GM12878 (cell line): Measurements from ENCODE around the gene OXER1.

Source experiments
- CTCF ChIP-seq, 3 experiments: IDR thresholded peaks in 2 of 3; conservative IDR thresholded peaks in 1 of 3; 2 replicates each; pipeline ENCODE4 v1.5.1; 2011; ENCODE audit warnings: low read depth in 3 of 3, low read length in 3 of 3, mild to moderate bottlenecking in 3 of 3, control low read depth in 2 of 3, moderate library complexity in 2 of 3, inconsistent platforms in 1 of 3, mixed read lengths in 1 of 3; ENCODE audit not compliant: control insufficient read depth in 2 of 3, insufficient read depth in 1 of 3; ENCODE audit errors: extremely low read depth in 1 of 3
- EP300 ChIP-seq, 2 experiments: fragments of 150-350 bp in 1 of 2; IDR thresholded peaks; 2 replicates each; pipeline ENCODE4 v1.6.1; 2011 to 2012; ENCODE audit warnings: low read depth in 2 of 2, low read length in 2 of 2, borderline replicate concordance in 1 of 2, improper control_type of control experiment in 1 of 2, inconsistent platforms in 1 of 2; ENCODE audit not compliant: control insufficient read depth in 1 of 2
- ETV6 ChIP-seq, 2 experiments: fragments of 450-650 bp in 1 of 2; IDR thresholded peaks in 1 of 2; conservative IDR thresholded peaks in 1 of 2; 2 replicates each; pipeline ENCODE4 v1.6.1; 2014; ENCODE audit warnings: antibody characterized with exemption in 1 of 2, borderline replicate concordance in 1 of 2, low read depth in 1 of 2, mild to moderate bottlenecking in 1 of 2, moderate library complexity in 1 of 2
- EZH2 ChIP-seq: IDR thresholded peaks from 2 replicates; pipeline ENCODE4 v1.6.1; 2012; ENCODE audit warnings: low read depth, mild to moderate bottlenecking, control low read depth, inconsistent platforms, low read length, borderline replicate concordance; ENCODE audit not compliant: control insufficient read depth
- MTA3 ChIP-seq: IDR thresholded peaks from 2 replicates; pipeline ENCODE4 v1.6.1; 2012; ENCODE audit warnings: low read length, inconsistent platforms, borderline replicate concordance
- NBN ChIP-seq: fragments of 450-650 bp; IDR thresholded peaks from 2 replicates; pipeline ENCODE4 v1.6.1; 2016
- POLR2A ChIP-seq: IDR thresholded peaks from 2 replicates; pipeline ENCODE4 v1.6.1; 2011; ENCODE audit warnings: low read depth, mild to moderate bottlenecking, low read length
- POLR2AphosphoS5 ChIP-seq: IDR thresholded peaks from 2 replicates; pipeline ENCODE4 v1.6.1; 2011; ENCODE audit warnings: mild to moderate bottlenecking, low read length, inconsistent platforms
- RBBP5 ChIP-seq: fragments of 200-600 bp; sonication (generic); conservative IDR thresholded peaks from 2 replicates; pipeline ENCODE4 v1.6.1; 2016
- TAF1 ChIP-seq: IDR thresholded peaks from 2 replicates; pipeline ENCODE4 v1.6.1; 2011; ENCODE audit warnings: mild to moderate bottlenecking, low read depth, low read length, borderline replicate concordance
- ZZZ3 ChIP-seq: IDR thresholded peaks from 2 replicates; pipeline ENCODE4 v1.6.1; 2011; ENCODE audit warnings: low read depth; ENCODE audit not compliant: control insufficient read depth, insufficient read length

GRCh38 chr2:42724886-42725285 lies 39.0 kb downstream of the OXER1 start:
- TF ChIP-seq POLR2A, result no peak
- TF ChIP-seq EZH2, result no peak
- no peak for TF ChIP-seq CTCF (IDR thresholded peaks at IDR 0.05 in 2 of 3, conservative IDR thresholded peaks at IDR 0.05 in 1 of 3; ENCODE audit: control insufficient read depth in 2 of 3, extremely low read depth in 1 of 3, insufficient read depth in 1 of 3, low read depth in 3 of 3, low read length in 3 of 3)
- no peak for TF ChIP-seq NBN
- no peak for TF ChIP-seq TAF1
- TF ChIP-seq ZZZ3, result no peak
- TF ChIP-seq MTA3, result no peak
- no peak for TF ChIP-seq EP300 (IDR thresholded peaks at IDR 0.05; ENCODE audit: borderline replicate concordance in 1 of 2, control insufficient read depth in 1 of 2, low read depth in 2 of 2, low read length in 2 of 2)
- TF ChIP-seq POLR2AphosphoS5, result no peak
- no peak for TF ChIP-seq RBBP5
- TF ChIP-seq ETV6 (conservative IDR thresholded peaks at IDR 0.05 in 1 of 2, IDR thresholded peaks at IDR 0.05 in 1 of 2; ENCODE audit: borderline replicate concordance in 1 of 2, low read depth in 1 of 2), result no peak
